Mesendoderm (in vitro differentiated cells): ENCODE measurements around the gene NR4A1.

Experiments
- DNase-seq: peaks from one replicate; pipeline ENCODE4 v3.0.0; 2013
- H2AK5ac ChIP-seq: 2 replicates; pipeline ENCODE4 v1.6.1; 2013; ENCODE audit warnings: low read length, inconsistent platforms
- H2BK120ac ChIP-seq: 2 replicates; pipeline ENCODE4 v1.6.1; 2013; ENCODE audit warnings: low read depth, mild to moderate bottlenecking, low read length, moderate library complexity, mixed read lengths
- H2BK15ac ChIP-seq: replicated peaks from 2 replicates; pipeline ENCODE4 v1.6.1; 2013; ENCODE audit warnings: low read depth, mild to moderate bottlenecking, moderate library complexity
- H2BK5ac ChIP-seq: 2 replicates; pipeline ENCODE4 v1.6.1; 2013; ENCODE audit warnings: low read length, inconsistent platforms
- H3K18ac ChIP-seq: 2 replicates; pipeline ENCODE4 v1.6.1; 2013; ENCODE audit warnings: mild to moderate bottlenecking, low read length, mixed read lengths
- H3K23ac ChIP-seq: one replicate; pipeline ENCODE4 v1.6.1; 2013; ENCODE audit warnings: low read length
- H3K27ac ChIP-seq: 2 replicates; pipeline ENCODE4 v1.5.1; 2013; ENCODE audit warnings: low read depth, mild to moderate bottlenecking, inconsistent platforms, low read length, moderate library complexity
- H3K27me3 ChIP-seq: 2 replicates; pipeline ENCODE4 v1.6.1; 2013; ENCODE audit warnings: low read length, control low read depth, mild to moderate bottlenecking, inconsistent platforms; ENCODE audit not compliant: insufficient read depth, poor library complexity
- H3K36me3 ChIP-seq: 2 replicates; pipeline ENCODE4 v1.6.1; 2013; ENCODE audit warnings: low read length, inconsistent platforms; ENCODE audit not compliant: control insufficient read depth, insufficient read depth
- H3K4ac ChIP-seq: one replicate; pipeline ENCODE4 v1.6.1; 2013; ENCODE audit warnings: low read depth, mild to moderate bottlenecking, low read length, moderate library complexity
- H3K4me1 ChIP-seq: 2 replicates; pipeline ENCODE4 v1.6.1; 2013; ENCODE audit warnings: low read depth, low read length, inconsistent platforms; ENCODE audit not compliant: control insufficient read depth
- H3K4me2 ChIP-seq: 2 replicates; pipeline ENCODE4 v1.6.1; 2013; ENCODE audit warnings: low read length
- H3K4me3 ChIP-seq: 2 replicates; pipeline ENCODE4 v1.5.1; 2013; ENCODE audit warnings: mild to moderate bottlenecking, low read length
- H3K56ac ChIP-seq: one replicate; pipeline ENCODE4 v1.6.1; 2013; ENCODE audit warnings: low read length
- H3K79me1 ChIP-seq: 2 replicates; pipeline ENCODE4 v1.6.1; 2013; ENCODE audit warnings: low read length, inconsistent platforms
- H3K79me2 ChIP-seq: 2 replicates; pipeline ENCODE4 v1.6.1; 2013; ENCODE audit warnings: mild to moderate bottlenecking, low read length; ENCODE audit not compliant: control insufficient read depth, insufficient read depth
- H3K9ac ChIP-seq: 2 replicates; pipeline ENCODE4 v1.6.1; 2013; ENCODE audit warnings: low read length, inconsistent platforms
- H4K5ac ChIP-seq: one replicate; pipeline ENCODE4 v1.6.1; 2013; ENCODE audit warnings: low read length
- H4K8ac ChIP-seq: one replicate; pipeline ENCODE4 v1.6.1; 2013; ENCODE audit warnings: low read depth, mild to moderate bottlenecking, control low read depth, low read length, moderate library complexity
- WGBS: extraction: QIAGEN DNeasy Blood & Tissue Kit; methylation state at CpG from one replicate; pipeline ENCODE4 v1.1.7; 2013; ENCODE audit warnings: low lambda C conversion rate, missing lambda C conversion rate; ENCODE audit not compliant: insufficient coverage; ENCODE audit errors: extremely low coverage; 5-methylcytosine and 5-hydroxymethylcytosine counted together

Gene NR4A1

DNA sequence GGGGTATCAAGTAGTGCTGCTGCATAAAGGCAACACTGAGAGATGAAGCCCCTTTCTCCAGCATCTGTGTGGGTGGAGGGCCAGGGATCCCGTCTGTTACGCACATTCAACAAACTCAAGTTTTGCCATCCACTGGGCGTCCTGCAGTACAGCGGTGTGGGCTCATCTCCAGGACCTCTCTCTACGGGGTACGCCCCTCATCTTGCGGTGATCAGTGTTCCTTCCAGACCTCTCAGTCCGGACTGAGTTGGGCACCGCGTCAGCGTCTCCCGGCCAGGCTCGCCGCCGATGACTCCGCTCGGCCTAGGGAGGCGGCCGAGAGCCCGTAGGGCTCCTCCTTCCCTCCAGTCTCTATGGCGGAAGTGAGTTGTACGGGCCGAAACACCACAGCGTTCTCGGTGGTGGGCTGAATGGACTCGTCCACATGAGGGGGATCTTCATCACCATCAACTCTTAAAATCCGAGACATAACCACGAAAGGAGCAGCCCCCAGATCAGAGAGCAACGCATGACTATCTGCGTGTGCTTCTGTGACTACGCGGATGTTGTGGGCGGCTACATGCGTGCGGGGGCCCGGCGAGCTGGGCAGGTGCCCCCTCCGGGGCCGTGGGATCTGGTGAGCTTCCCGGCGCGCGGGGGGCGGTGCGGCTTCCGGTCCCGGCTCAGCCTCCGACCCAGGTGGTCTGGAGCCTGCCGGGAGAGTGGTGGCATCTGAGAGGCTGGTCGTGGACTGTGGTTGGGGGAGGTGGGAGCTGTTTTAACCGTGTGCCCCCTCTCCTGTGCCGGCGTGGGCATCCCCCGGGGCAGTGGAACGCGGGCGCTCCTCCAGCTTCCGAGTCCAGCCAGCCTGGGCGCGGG is 18.3 kb downstream of the NR4A1 start, which contains the start of gene ATG101:
Gene ATG101, plus strand, starts transcription at position 652 of the 858 bp plus-strand sequence. CDS start 3,673 bp downstream, outside the sequence.
- H2BK15ac ChIP-seq = no peak within 1 kb of the TSS
- H4K5ac ChIP-seq = no peak within 1 kb of the TSS
- H2BK120ac ChIP-seq = peak within 1 kb of the TSS; percentile 33
- peaks cover 4% of the 10 kb centered on the region for H3K36me3 ChIP-seq
- H3K56ac ChIP-seq = peak within 1 kb of the TSS; percentile 98
- peak within 1 kb of the TSS; percentile 95 for H3K23ac ChIP-seq
- no peak within 1 kb of the TSS for H4K8ac ChIP-seq
- peak within 1 kb of the TSS; percentile 62 for H2AK5ac ChIP-seq
- H3K4me3 ChIP-seq = peak within 1 kb of the TSS; percentile 96
- no CpG with 5 or more reads among the region's 60 CpGs for WGBS
- H3K79me1 ChIP-seq = peaks cover 23% of the 10 kb centered on the region
- peak within 1 kb of the TSS; percentile 97 for H3K9ac ChIP-seq
- H2BK5ac ChIP-seq = peak within 1 kb of the TSS; percentile 92
- H3K27ac ChIP-seq = no peak within 1 kb of the TSS
- H3K79me2 ChIP-seq = peaks cover 35% of the 10 kb centered on the region
- H3K27me3 ChIP-seq = no peaks in the 10 kb centered on the region
- no peak within 1 kb of the TSS for H3K4ac ChIP-seq
- peak within 1 kb of the TSS; percentile 99 for H3K4me2 ChIP-seq
- peaks cover 6% of the 10 kb centered on the region for H3K4me1 ChIP-seq
- DNase-seq = peak; percentile 98
- H3K18ac ChIP-seq = peak within 1 kb of the TSS; percentile 3

GRCh38 chr12:52070185-52070925 is 19.1 kb downstream of the NR4A1 start:
- H3K4ac ChIP-seq = no peak overlapping the region
- H4K5ac ChIP-seq = no peak overlapping the region
- peaks cover 4% of the 10 kb centered on the region for H3K36me3 ChIP-seq
- no peak overlapping the region for H2BK120ac ChIP-seq
- peak; percentile 34 for DNase-seq
- H3K79me2 ChIP-seq = peaks cover 36% of the 10 kb centered on the region
- H2BK5ac ChIP-seq = peak overlapping the region; percentile 48
- H3K79me1 ChIP-seq = peaks cover 27% of the 10 kb centered on the region
- H3K23ac ChIP-seq = peak overlapping the region; percentile 95
- H3K27me3 ChIP-seq = no peaks in the 10 kb centered on the region
- no peak overlapping the region for H3K27ac ChIP-seq
- H3K56ac ChIP-seq = peak overlapping the region; percentile 98
- no peak overlapping the region for H2BK15ac ChIP-seq
- peak overlapping the region; percentile 62 for H2AK5ac ChIP-seq
- peak overlapping the region; percentile 96 for H3K4me3 ChIP-seq
- H3K9ac ChIP-seq = peak overlapping the region; percentile 97
- peak overlapping the region; percentile 99 for H3K4me2 ChIP-seq
- H3K4me1 ChIP-seq = peaks cover 6% of the 10 kb centered on the region
- no CpG with 5 or more reads among the region's 37 CpGs for WGBS
- peak overlapping the region; percentile 3 for H3K18ac ChIP-seq
- no peak overlapping the region for H4K8ac ChIP-seq

DNA sequence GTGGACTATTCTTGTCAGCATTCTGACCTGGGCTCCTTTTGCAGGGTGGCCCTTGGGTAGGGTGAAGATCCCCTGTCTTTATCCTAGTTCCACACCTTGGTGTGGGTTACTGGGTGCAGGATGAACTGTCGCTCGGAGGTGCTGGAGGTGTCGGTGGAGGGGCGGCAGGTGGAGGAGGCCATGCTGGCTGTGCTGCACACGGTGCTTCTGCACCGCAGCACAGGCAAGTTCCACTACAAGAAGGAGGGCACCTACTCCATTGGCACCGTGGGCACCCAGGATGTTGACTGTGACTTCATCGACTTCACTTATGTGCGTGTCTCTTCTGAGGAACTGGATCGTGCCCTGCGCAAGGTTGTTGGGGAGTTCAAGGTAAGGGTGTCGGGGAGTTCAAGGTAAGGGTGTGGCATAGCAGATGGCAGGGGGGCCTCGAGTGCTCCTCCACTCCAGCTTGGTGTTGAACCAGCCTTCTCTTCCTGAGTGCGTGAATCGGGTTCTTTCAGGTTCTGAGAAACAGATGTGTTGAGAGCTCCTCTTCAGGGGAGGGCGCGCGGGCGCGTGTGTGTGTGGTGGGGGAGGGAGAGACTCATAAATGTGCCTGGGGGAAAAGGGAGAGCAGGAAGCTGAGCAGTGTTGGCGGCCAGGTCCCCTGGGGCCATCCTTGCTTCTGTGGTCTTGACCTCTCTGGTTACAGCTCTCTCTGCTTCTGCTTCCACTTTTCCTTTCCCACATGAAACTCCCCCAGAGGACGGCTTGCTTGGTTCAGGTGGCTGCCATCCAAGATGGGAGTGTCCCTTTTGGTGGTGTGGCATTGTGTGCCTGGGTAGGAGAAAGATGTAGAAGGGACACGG is 22.5 kb downstream of the NR4A1 start:
- Histone ChIP-seq H3K18ac (no peak overlapping the region), H3K9ac (no peak overlapping the region), H3K23ac (no peak overlapping the region), H3K4me3 (no peak overlapping the region), H2BK15ac (no peak overlapping the region), H3K79me1 (peaks cover 32% of the 10 kb centered on the region), H3K4ac (no peak overlapping the region), H2AK5ac (no peak overlapping the region), H3K4me1 (peaks cover 6% of the 10 kb centered on the region), H4K8ac (no peak overlapping the region), H2BK120ac (no peak overlapping the region), H3K27me3 (no peaks in the 10 kb centered on the region), H3K79me2 (peaks cover 36% of the 10 kb centered on the region), H3K56ac (no peak overlapping the region), H2BK5ac (no peak overlapping the region), H3K36me3 (peaks cover 14% of the 10 kb centered on the region), H3K4me2 (no peak overlapping the region), H4K5ac (no peak overlapping the region), H3K27ac (no peak overlapping the region)
- no peak for DNase-seq
- WGBS = no CpG with 5 or more reads among the region's 23 CpGs

DNA sequence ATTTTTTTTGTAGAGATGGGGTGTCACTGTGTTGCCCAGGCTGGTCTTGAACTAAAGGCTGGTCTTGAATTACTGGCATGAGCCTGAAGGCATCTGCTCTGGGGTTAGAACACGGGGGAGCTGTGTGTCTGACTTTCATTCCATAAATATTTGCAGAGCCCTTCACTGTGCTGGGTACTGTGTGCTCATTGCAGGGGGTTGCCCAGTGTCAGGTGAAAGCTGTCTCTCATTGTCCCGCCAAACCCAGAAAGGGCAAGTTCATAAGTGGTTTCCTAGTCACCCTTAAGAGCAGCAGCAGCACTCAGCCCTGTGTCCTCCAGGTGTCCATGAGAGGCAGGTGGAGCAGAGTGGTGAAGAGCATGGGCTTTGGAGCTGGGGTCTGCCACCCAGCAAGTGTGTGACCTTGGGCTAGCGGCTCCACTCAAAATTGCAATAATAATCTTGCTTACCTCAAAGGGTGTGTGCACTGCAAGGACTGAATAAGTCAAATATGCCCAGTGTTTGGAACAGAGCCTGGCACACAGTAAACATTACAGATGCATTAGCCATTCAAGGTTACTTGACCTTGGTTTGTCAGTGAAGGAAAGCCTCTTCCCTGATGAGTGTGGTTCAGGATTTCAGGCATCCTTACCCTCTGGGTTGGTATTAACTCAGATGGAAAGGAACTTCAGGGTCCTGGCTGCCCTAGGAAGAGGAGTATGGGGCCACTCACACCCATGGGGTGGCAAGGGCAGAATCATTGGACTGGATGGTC is 23.9 kb downstream of the NR4A1 start:
- Histone ChIP-seq H4K5ac (no peak overlapping the region), H2BK5ac (no peak overlapping the region)
- DNase-seq = no peak

DNA sequence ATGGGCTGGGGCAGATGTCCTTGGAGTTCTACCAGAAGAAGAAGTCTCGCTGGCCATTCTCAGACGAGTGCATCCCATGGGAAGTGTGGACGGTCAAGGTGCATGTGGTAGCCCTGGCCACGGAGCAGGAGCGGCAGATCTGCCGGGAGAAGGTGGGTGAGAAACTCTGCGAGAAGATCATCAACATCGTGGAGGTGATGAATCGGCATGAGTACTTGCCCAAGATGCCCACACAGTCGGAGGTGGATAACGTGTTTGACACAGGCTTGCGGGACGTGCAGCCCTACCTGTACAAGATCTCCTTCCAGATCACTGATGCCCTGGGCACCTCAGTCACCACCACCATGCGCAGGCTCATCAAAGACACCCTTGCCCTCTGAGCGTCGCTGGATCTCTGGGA is 25.6 kb downstream of the NR4A1 start:
- Histone ChIP-seq H3K79me2 (peaks cover 19% of the 10 kb centered on the region), H3K36me3 (peaks cover 16% of the 10 kb centered on the region), H3K4me3 (no peak overlapping the region), H2BK120ac (no peak overlapping the region), H2BK15ac (no peak overlapping the region), H3K18ac (no peak overlapping the region), H3K9ac (no peak overlapping the region), H3K4me2 (no peak overlapping the region), H3K23ac (no peak overlapping the region), H3K79me1 (peaks cover 22% of the 10 kb centered on the region), H3K56ac (no peak overlapping the region), H3K4ac (no peak overlapping the region), H3K4me1 (no peaks in the 10 kb centered on the region), H4K8ac (no peak overlapping the region), H3K27ac (no peak overlapping the region), H2BK5ac (no peak overlapping the region), H3K27me3 (no peaks in the 10 kb centered on the region), H2AK5ac (no peak overlapping the region), H4K5ac (no peak overlapping the region)
- WGBS = no CpG with 5 or more reads among the region's 16 CpGs
- DNase-seq = no peak

More for the DNA sequence above, 23.9 kb downstream of the NR4A1 start:
- Histone ChIP-seq H3K4me3 (no peak overlapping the region), H3K4me2 (no peak overlapping the region), H3K27me3 (no peaks in the 10 kb centered on the region), H4K8ac (no peak overlapping the region), H2BK120ac (no peak overlapping the region), H3K9ac (no peak overlapping the region), H3K4ac (no peak overlapping the region), H3K23ac (no peak overlapping the region), H2BK15ac (no peak overlapping the region), H3K36me3 (peaks cover 16% of the 10 kb centered on the region), H3K79me2 (peaks cover 34% of the 10 kb centered on the region), H3K18ac (no peak overlapping the region), H3K27ac (no peak overlapping the region), H2AK5ac (no peak overlapping the region), H3K4me1 (peaks cover 6% of the 10 kb centered on the region), H3K79me1 (peaks cover 31% of the 10 kb centered on the region), H3K56ac (no peak overlapping the region)
- no CpG with 5 or more reads among the region's 3 CpGs for WGBS
